Cortex of kidney (tissue), 1 donor: ENCODE data around the gene E4F1.

Source experiments
- DNase-seq: peaks from one replicate; lab custom pipeline; 2025; lab: John Stamatoyannopoulos, UW

Gene E4F1, protein sequence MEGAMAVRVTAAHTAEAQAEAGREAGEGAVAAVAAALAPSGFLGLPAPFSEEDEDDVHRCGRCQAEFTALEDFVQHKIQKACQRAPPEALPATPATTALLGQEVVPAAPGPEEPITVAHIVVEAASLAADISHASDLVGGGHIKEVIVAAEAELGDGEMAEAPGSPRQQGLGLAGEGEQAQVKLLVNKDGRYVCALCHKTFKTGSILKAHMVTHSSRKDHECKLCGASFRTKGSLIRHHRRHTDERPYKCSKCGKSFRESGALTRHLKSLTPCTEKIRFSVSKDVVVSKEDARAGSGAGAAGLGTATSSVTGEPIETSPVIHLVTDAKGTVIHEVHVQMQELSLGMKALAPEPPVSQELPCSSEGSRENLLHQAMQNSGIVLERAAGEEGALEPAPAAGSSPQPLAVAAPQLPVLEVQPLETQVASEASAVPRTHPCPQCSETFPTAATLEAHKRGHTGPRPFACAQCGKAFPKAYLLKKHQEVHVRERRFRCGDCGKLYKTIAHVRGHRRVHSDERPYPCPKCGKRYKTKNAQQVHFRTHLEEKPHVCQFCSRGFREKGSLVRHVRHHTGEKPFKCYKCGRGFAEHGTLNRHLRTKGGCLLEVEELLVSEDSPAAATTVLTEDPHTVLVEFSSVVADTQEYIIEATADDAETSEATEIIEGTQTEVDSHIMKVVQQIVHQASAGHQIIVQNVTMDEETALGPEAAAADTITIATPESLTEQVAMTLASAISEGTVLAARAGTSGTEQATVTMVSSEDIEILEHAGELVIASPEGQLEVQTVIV

GRCh38 chr16:2223221-2223941 lies at the start of gene E4F1:
E4F1 (plus strand) TSS chr16:2223591; CDS start chr16:2223614, 23 bp downstream.
- peak; percentile 75 for DNase-seq

GRCh38 chr16:2173916-2174315 lies 49.5 kb upstream of the E4F1 start:
- DNase-seq = no peak

DNA sequence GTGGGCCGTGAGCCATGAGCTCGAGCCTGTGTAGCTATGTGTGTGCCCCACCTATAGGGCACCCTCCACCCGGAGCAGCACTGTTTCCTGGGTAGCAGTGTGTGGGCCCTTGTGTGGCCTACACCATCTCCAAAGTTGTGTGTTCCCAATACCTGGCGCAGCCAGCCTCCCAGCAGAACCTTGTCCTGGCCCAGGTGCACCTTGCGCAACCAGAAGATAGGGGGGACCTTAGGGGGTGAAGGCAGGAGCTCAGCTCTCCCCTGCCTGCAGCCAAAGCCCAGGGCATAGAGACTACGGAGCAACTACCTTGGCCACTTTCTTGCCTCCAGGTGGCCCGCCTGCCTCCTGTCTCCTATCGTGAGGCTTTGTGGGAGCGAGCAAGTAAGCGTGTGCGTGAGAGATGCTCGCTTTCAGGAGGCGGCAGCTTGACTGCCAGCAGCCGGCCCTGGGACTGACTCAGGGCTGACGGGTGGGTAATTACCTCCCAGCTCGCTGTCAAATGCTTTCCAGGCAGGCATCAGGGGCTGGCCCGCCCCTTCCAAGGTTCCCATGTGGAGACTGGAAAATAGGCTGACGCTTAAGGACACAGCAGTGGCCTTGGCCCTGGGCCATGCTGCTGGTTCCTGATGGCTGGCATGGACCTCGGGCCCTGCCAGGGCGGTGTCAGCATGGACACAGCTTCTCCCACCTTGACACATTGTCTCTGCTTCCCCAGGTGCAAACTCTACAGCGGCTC lies 48.8 kb upstream of the E4F1 start:
- no peak for DNase-seq

GRCh38 chr16:2175454-2175853 lies 47.9 kb upstream of the E4F1 start:
- DNase-seq = no peak

DNA sequence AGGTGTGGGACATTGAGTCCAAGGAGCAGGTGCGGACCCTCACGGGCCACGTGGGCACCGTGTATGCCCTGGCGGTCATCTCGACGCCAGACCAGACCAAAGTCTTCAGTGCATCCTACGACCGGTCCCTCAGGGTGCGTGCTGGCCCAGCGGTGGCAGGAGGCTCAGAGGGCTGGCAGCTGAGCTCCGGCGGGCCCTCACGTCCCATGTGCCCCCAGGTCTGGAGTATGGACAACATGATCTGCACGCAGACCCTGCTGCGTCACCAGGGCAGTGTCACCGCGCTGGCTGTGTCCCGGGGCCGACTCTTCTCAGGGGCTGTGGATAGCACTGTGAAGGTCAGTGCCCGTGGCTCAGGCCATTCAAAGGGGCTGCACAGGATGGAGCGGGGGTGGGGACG lies 47.3 kb upstream of the E4F1 start:
- DNase-seq = no peak

DNA sequence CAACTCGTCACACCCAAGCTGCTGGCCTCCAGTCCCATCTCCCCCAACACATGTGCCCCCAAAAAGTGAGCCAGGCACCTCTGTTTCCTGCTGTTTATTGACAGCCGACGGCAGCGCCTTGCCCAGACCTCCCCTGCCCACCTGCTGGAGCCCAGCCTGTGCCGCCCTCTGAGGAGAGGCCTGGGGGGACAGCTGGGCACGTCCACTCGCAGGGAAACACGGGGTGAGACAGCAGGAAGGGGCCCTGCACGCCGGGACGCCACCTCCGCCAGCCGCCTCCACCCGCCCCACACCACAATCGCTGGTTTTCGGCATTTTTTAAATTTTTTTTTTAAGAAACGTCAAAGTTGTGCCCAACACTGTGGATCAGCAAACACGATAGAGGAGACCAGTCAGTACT lies 46.3 kb upstream of the E4F1 start:
- DNase-seq = no peak

GRCh38 chr16:2177561-2177960 lies 45.8 kb upstream of the E4F1 start:
- DNase-seq = no peak

DNA sequence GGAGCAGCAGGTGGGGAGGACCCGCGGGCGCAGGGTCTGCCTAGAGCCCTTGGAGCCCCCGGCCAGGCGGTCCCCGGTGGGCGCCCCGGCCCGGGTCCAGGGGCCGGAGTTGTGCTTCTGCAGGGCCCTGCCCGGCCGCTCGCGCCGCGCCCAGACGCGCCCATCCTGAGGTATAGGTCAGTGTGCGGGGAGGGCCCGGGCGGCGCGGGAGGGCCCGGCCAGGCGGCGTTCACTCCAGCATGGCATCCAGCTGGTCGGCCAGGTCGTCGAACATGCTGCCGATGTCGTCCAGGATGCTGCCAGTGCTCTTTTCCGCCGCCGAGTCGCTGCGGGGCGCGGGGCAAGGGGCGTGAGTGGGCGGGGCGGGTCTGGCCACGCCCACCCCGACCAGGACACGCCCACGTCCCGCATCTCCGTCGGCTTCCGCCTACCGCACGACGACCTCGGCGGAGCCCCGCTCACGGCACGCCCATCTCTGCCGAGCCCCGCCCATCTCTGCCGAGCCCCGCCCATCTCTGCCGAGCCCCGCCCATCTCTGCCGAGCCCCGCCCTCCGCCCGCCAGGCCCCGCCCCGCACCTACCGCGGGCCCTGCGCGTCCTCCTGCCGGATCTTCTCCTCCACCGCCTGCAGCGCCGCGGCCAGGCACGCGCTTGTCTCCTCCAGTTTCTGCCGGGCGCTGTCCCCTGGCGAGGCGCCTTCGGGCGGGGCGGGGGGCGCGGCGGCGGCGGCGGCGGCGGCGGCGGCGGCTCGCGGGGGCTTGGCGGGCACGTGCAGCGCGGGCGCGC lies 44.9 kb upstream of the E4F1 start:
- DNase-seq = no peak

DNA sequence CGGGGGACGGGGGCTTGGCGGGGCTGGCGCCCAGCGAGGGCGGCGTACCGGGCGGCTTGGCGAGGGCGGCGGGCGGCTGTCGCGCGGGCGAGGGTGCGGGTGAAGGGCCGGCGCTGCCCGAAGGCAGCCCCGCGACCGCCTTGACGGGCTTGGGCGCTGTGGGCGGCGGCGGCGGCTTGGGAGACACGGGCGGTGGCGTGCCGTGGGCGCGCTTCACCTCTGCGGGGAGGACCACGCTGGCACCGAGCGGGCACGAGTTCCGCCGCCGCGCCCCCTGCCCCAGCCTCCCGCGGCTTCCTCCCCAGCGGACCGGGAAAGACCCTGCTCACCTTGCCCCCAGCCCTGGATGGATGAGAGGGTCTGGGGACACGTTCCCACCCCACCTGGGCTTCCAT lies 44.3 kb upstream of the E4F1 start:
- no peak for DNase-seq

DNA sequence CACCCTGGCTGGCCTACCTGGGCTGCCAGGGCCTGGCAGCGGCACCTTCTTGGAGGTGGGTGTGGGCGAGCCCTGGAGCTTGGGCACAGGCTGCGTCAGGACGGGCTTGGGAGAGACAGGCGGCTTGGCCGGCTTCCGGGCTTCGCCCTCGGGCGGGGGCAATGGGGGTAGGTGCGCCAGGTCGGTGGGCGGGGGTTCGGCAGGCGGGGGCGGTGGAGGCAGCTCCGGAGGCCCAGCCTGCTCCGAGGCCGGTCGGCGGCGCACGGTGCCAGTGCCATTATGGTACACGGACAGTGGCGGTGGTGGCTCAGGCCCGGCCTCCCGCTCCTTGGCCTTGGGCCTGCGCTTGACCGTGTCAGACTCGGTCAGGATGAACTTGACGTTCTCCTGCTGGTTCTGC lies 43.8 kb upstream of the E4F1 start:
- DNase-seq = no peak

DNA sequence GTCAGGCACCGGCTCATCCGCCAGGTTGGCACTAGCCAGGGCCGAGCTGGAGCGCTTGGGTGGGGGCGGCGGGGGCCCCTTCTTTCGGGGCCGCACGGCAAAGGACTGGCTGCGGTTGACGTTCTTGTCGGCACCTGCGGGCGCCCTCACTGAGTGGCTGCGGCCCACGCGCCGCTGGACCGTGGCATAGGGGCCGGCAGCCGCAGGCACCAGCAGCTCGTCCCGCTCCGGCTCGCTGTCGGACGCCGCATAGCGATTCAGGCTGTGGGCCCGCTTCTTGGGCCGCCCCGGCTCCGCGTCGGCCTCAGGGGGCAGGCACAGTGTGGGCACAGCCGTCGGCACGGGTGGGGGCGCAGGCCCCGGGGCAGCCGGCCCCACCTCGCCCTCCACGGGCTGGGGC lies 42.9 kb upstream of the E4F1 start:
- no peak for DNase-seq

GRCh38 chr16:2180962-2181923 lies 42.1 kb upstream of the E4F1 start:
- no peak for DNase-seq

- DNase-seq = no peak
Observed at GRCh38 chr16:2181952-2182351, 41.4 kb upstream of the E4F1 start.

DNA sequence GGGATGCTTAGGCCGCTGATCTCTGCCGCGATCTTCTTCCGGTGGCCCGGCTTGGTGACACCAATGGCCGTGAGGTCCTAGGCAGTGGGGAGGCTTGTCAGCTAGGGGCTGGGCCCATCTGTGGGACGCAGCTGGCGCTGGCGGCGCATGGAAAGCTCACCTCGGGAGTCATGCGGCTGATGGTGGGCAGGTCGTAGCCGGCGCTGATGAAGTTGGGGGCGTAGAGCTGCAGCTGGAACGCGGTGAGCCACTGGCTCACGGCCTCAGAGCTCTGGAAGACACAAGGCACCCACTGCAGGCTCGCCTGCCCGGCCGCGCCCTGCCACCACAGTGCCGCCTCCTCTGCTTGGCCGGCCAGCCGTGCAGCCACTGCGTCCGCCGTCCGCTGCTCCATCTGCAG lies 39.7 kb upstream of the E4F1 start:
- no peak for DNase-seq

- no peak for DNase-seq
Observed at GRCh38 chr16:2184346-2184745, 39.0 kb upstream of the E4F1 start.

- no peak for DNase-seq
Observed at GRCh38 chr16:2184962-2185361, 38.4 kb upstream of the E4F1 start.

DNA sequence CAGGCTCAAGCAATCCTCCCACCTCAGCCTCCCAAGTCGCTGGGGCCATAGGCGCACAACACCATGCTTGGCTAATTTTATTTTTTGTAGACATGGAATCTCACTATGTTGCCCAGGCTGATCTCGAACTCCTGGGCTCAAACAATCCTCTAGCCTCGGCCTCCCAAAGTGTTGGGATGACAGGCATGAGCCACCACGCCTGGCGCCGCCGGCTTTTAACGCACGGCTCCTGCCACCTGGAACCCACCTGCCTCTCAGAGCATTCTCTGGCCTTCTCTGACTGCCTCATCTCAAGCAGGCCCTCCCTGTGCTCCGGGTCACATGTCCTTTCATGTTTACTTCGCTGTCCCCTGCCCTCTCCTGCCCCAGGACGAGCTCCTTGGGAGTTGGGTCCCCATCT lies 37.3 kb upstream of the E4F1 start:
- DNase-seq = no peak

GRCh38 chr16:2186505-2186904 lies 36.9 kb upstream of the E4F1 start:
- no peak for DNase-seq

GRCh38 chr16:2187212-2187611 lies 36.2 kb upstream of the E4F1 start:
- no peak for DNase-seq

DNA sequence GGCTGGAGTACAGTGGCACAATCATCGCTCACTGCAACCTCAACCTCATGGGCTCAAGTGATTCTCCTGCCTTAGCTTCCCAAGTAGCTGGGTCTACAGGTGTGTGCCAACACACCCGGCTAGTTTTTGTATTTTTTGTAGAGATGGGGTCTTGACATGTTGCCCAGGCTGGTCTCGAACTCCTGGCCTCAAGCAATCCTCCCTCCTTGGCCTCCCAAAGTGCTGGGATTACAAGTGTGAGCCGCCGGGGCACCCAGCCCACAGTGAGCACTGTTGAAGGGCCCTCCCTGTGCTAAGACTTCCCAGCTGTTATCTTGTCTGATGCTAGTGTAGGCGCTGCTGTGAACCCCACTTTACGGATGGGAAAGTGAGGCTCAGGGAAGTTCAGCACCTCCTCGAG lies 35.0 kb upstream of the E4F1 start:
- DNase-seq = no peak
